CD14-positive monocyte (primary cell): Measurements from ENCODE around the gene CPED1. TPM values are rescaled to one million over a fixed set of nuclear protein-coding genes. Genes with fewer than 3 reads are reported as not detected.

Experiments
- DNase-seq, 3 donors: peaks; one replicate each; pipeline ENCODE4 v3.0.0-alpha.2; 2011 to 2022
- H2AFZ ChIP-seq: 2 replicates; pipeline ENCODE4 v1.6.0; 2012; ENCODE audit warnings: mild to moderate bottlenecking, low read depth, low read length, inconsistent platforms; ENCODE audit not compliant: insufficient read depth, poor library complexity, severe bottlenecking
- H3K27ac ChIP-seq, 2 donors: 1 replicate in 1 of 2; 2 replicates in 1 of 2; pipeline ENCODE4 v1.5.1; 2012 to 2013; ENCODE audit warnings: low read length in 2 of 2, control low read depth in 1 of 2, inconsistent platforms in 1 of 2, low read depth in 1 of 2, mild to moderate bottlenecking in 1 of 2
- H3K27me3 ChIP-seq, 2 donors: one replicate each; pipeline versions ENCODE4 v1.6.0 to v1.6.1; 2011 to 2013; ENCODE audit warnings: low read length in 2 of 2; ENCODE audit not compliant: control insufficient read depth in 2 of 2, insufficient read depth in 2 of 2
- H3K36me3 ChIP-seq, 2 donors: replicated peaks in 1 of 2; 1 replicate in 1 of 2; 2 replicates in 1 of 2; pipeline versions ENCODE4 v1.5.1 to v1.6.1; 2012 to 2013; ENCODE audit warnings: low read length in 2 of 2, control low read depth in 1 of 2, inconsistent platforms in 1 of 2, mild to moderate bottlenecking in 1 of 2; ENCODE audit not compliant: insufficient read depth in 2 of 2, control insufficient read depth in 1 of 2
- H3K4me1 ChIP-seq, 2 donors: 1 replicate in 1 of 2; 2 replicates in 1 of 2; pipeline versions ENCODE4 v1.5.1 to v1.6.1; 2012 to 2013; ENCODE audit warnings: low read length in 2 of 2, control low read depth in 1 of 2, inconsistent platforms in 1 of 2, mild to moderate bottlenecking in 1 of 2, moderate library complexity in 1 of 2; ENCODE audit not compliant: insufficient read depth in 2 of 2, control insufficient read depth in 1 of 2
- H3K4me2 ChIP-seq: replicated peaks from 2 replicates; pipeline ENCODE3; 2012; ENCODE audit warnings: low read length, moderate library complexity, mild to moderate bottlenecking; ENCODE audit not compliant: poor library complexity, severe bottlenecking; ENCODE audit errors: extremely low read depth
- H3K4me3 ChIP-seq, 3 experiments: fragments of 200-600 bp in 1 of 3; sonication (generic) in 1 of 3; replicated peaks in 1 of 3; 1 replicate in 2 of 3; 2 replicates in 1 of 3; pipeline ENCODE4 v1.5.1; 2011 to 2013; ENCODE audit warnings: low read length in 3 of 3, mild to moderate bottlenecking in 3 of 3, control low read depth in 2 of 3, low read depth in 2 of 3, inconsistent platforms in 1 of 3, moderate library complexity in 1 of 3
- H3K79me2 ChIP-seq: 2 replicates; pipeline ENCODE4 v1.6.0; 2012; ENCODE audit warnings: mild to moderate bottlenecking, control low read depth, inconsistent platforms, low read length, moderate library complexity; ENCODE audit not compliant: insufficient read depth
- H3K9ac ChIP-seq: 2 replicates; pipeline ENCODE4 v1.6.0; 2017; ENCODE audit warnings: low read length, mild to moderate bottlenecking; ENCODE audit not compliant: insufficient read depth, poor library complexity, severe bottlenecking
- H3K9me3 ChIP-seq, 2 donors: replicated peaks in 1 of 2; 1 replicate in 1 of 2; 2 replicates in 1 of 2; pipeline versions ENCODE4 v1.5.1 to v1.6.1; 2012 to 2013; ENCODE audit warnings: low read length in 2 of 2, control low read depth in 1 of 2; ENCODE audit not compliant: control insufficient read depth in 1 of 2, insufficient read depth in 1 of 2
- H4K20me1 ChIP-seq: 2 replicates; pipeline ENCODE4 v1.6.0; 2012; ENCODE audit warnings: mild to moderate bottlenecking, low read length, control low read depth, moderate library complexity; ENCODE audit not compliant: insufficient read depth
- H3K27ac Mint-ChIP-seq, 7 donors: one replicate each; pipeline ENCODE4 v1.8.0; 2020; ENCODE audit warnings: mild to moderate bottlenecking in 7 of 7, mixed read lengths in 7 of 7, moderate library complexity in 6 of 7, inconsistent platforms in 2 of 7
- H3K27me3 Mint-ChIP-seq, 3 donors: one replicate each; pipeline ENCODE4 v1.8.0; 2021 to 2022; ENCODE audit warnings: low read depth in 3 of 3, mild to moderate bottlenecking in 3 of 3, mixed read lengths in 3 of 3, moderate library complexity in 3 of 3, inconsistent platforms in 1 of 3
- H3K36me3 Mint-ChIP-seq, 2 donors: one replicate each; pipeline ENCODE4 v1.8.0; 2020; ENCODE audit warnings: mixed read lengths in 2 of 2, inconsistent platforms in 1 of 2, mild to moderate bottlenecking in 1 of 2
- H3K4me1 Mint-ChIP-seq: one replicate; pipeline ENCODE4 v1.8.0; 2020; ENCODE audit warnings: mild to moderate bottlenecking, mixed read lengths
- H3K4me3 Mint-ChIP-seq, 2 donors: one replicate each; pipeline ENCODE4 v1.8.0; 2020; ENCODE audit warnings: mild to moderate bottlenecking in 2 of 2, mixed read lengths in 2 of 2, moderate library complexity in 1 of 2
- H3K9me3 Mint-ChIP-seq, 7 donors: one replicate each; pipeline ENCODE4 v1.8.0; 2020 to 2022; ENCODE audit warnings: mixed read lengths in 7 of 7, mild to moderate bottlenecking in 6 of 7, moderate library complexity in 6 of 7, inconsistent platforms in 2 of 7
- CTCF ChIP-seq: fragments of 200-600 bp; IDR thresholded peaks from one replicate; pipeline ENCODE4 v1.8.0; 2022; ENCODE audit warnings: antibody characterized with exemption, mild to moderate bottlenecking
- WGBS: methylation state at CpG from one replicate; pipeline ENCODE4 v1.1.5; 2013; ENCODE audit warnings: missing lambda C conversion rate; ENCODE audit not compliant: insufficient coverage; 5-methylcytosine and 5-hydroxymethylcytosine counted together
- intact Hi-C, 2 donors: fragments of 100-400 bp; cut with micrococcal nuclease; formaldehyde crosslinking; loops; one replicate each; pipeline versions ENCODE4 v1.15.0 to v1.15.1; 2023
- polyA plus RNA-seq, 3 donors: library from polyadenylated mRNA; depleted of rRNA in 1 of 3; unstranded in 2 of 3; stranded (reverse) in 1 of 3; fragments of 300-500 nt in 2 of 3; fragments of >200 nt in 1 of 3; fragmentation: Illumina TruSeq in 2 of 3; gene quantifications; 1 replicate in 2 of 3; 2 replicates in 1 of 3; pipeline ENCODE4 v1.2.3, GENCODE V29; 2012 to 2021

CPED1 gene
- polyA plus RNA-seq, 3 donors, result 9.8 to 30.0 (median 20.4) TPM

GRCh38 chr7:121329191-121330052 lies 340.9 kb downstream of the CPED1 start:
- Histone ChIP-seq H3K79me2 (no peaks in the 10 kb centered on the region), H3K27ac (no peak overlapping the region), H3K4me1 (no peaks in the 10 kb centered on the region), H2AFZ (no peak overlapping the region), H3K4me3 (no peak overlapping the region), H3K9me3 (peaks cover 4 to 10% of the 10 kb centered on the region in 2 donors), H3K36me3 (no peaks in the 10 kb centered on the region), H3K4me2 (no peak overlapping the region), H3K27me3 (peaks cover 52 to 62% of the 10 kb centered on the region in 2 donors), H3K9ac (no peak overlapping the region), H4K20me1 (no peaks in the 10 kb centered on the region)
- H3K36me3 Mint-ChIP-seq, result no peaks in the 10 kb centered on the region
- peaks cover 12% of the 10 kb centered on the region for H3K4me1 Mint-ChIP-seq
- TF ChIP-seq CTCF, result no peak
- H3K9me3 Mint-ChIP-seq, result peaks cover 0 to 15% (median 4%) of the 10 kb centered on the region in 7 donors
- H3K4me3 Mint-ChIP-seq, result peak overlapping the region; percentile 60 to 82
- DNase-seq, result no peak
- H3K27me3 Mint-ChIP-seq, result peaks cover 49 to 61% (median 54%) of the 10 kb centered on the region in 3 donors
- WGBS, result 5% methylated on average over 39 of the region's 47 CpGs
- intact Hi-C loops, result no loop called here
- no peak overlapping the region for H3K27ac Mint-ChIP-seq

GRCh38 chr7:121330053-121330833 lies 341.7 kb downstream of the CPED1 start:
- no peak overlapping the region for H3K9ac ChIP-seq
- H3K36me3 ChIP-seq, result no peaks in the 10 kb centered on the region
- no peak for TF ChIP-seq CTCF
- no peaks in the 10 kb centered on the region for H4K20me1 ChIP-seq
- peaks cover 4 to 10% of the 10 kb centered on the region in 2 donors for H3K9me3 ChIP-seq
- Mint-ChIP-seq H3K9me3 (peaks cover 0 to 15% (median 4%) of the 10 kb centered on the region in 7 donors), H3K4me1 (peaks cover 12% of the 10 kb centered on the region), H3K27ac (no peak overlapping the region), H3K36me3 (no peaks in the 10 kb centered on the region), H3K27me3 (peaks cover 49 to 65% (median 51%) of the 10 kb centered on the region in 3 donors), H3K4me3 (peak overlapping the region; percentile 60 to 82)
- H3K27ac ChIP-seq, result no peak overlapping the region
- 1% methylated on average over 30 of the region's 52 CpGs for WGBS
- H2AFZ ChIP-seq, result no peak overlapping the region
- H3K4me2 ChIP-seq, result no peak overlapping the region
- DNase-seq, result no peak
- intact Hi-C loops, result no loop called here
- no peaks in the 10 kb centered on the region for H3K79me2 ChIP-seq
- H3K4me1 ChIP-seq, result no peaks in the 10 kb centered on the region
- H3K27me3 ChIP-seq, result peaks cover 55 to 66% of the 10 kb centered on the region in 2 donors
- no peak overlapping the region for H3K4me3 ChIP-seq
